Parathyroid adenoma (tissue), 2 donors: ENCODE results near the gene GPR17.

Source experiments
- H2AFZ ChIP-seq: fragments of 300-600 bp; sonication (generic); one replicate; pipeline ENCODE4 v1.7.0; 2017; ENCODE audit warnings: antibody characterized with exemption, mild to moderate bottlenecking
- H3K27ac ChIP-seq: fragments of 300-600 bp; sonication (generic); one replicate; pipeline ENCODE4 v1.7.0; 2017
- H3K27me3 ChIP-seq: fragments of 300-600 bp; sonication (generic); one replicate; pipeline ENCODE4 v1.7.0; 2017; ENCODE audit warnings: low read length; ENCODE audit not compliant: control insufficient read depth, insufficient read depth
- H3K36me3 ChIP-seq: fragments of 300-600 bp; sonication (generic); one replicate; pipeline ENCODE4 v1.7.0; 2017; ENCODE audit warnings: low read length; ENCODE audit not compliant: control insufficient read depth, insufficient read depth
- H3K4me1 ChIP-seq: fragments of 300-600 bp; sonication (generic); one replicate; pipeline ENCODE4 v1.7.0; 2017; ENCODE audit warnings: control low read depth
- H3K4me2 ChIP-seq: fragments of 300-600 bp; sonication (generic); one replicate; pipeline ENCODE4 v1.7.0; 2017; ENCODE audit warnings: low read length
- H3K4me3 ChIP-seq: fragments of 300-600 bp; sonication (generic); one replicate; pipeline ENCODE4 v1.7.0; 2017; ENCODE audit warnings: low read depth, low read length
- H3K79me2 ChIP-seq: fragments of 300-600 bp; sonication (generic); one replicate; pipeline ENCODE4 v1.7.0; 2017; ENCODE audit warnings: control low read depth
- H3K9ac ChIP-seq: fragments of 300-600 bp; sonication (generic); one replicate; pipeline ENCODE4 v1.7.0; 2017; ENCODE audit warnings: mild to moderate bottlenecking
- H3K9me3 ChIP-seq: fragments of 300-600 bp; sonication (generic); one replicate; pipeline ENCODE4 v1.7.0; 2017; ENCODE audit warnings: low read length; ENCODE audit not compliant: control insufficient read depth
- TF ChIP-seq, protein P1 (sequence below): fragments of 300-600 bp; sonication (generic); IDR thresholded peaks from one replicate; pipeline ENCODE4 v1.7.0; 2017; ENCODE audit warnings: antibody characterized with exemption, mild to moderate bottlenecking
- donor health status: primary hyperparathyroidism.

The GPR17 gene

DNA sequence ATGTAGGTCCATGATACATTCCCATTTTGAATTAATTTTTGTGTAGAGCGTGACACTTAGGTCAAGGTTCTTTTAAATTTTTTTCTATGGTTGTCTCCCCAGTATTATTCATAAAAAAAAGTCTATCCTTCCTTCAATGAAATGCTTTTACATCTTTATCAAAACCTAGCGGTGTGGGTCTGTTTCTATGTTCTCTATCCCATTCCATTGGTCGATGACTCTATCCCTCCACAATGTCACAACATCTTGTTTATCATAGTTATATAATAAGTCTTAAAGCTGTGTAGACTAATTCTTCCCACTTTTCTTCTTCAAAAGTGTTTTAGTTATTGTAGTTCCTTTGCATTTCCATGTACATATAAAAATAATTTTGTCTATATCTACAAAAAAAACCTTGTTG, 47.2 kb upstream of the GPR17 start:
- H3K79me2 ChIP-seq = no peaks in the 10 kb centered on the region

DNA sequence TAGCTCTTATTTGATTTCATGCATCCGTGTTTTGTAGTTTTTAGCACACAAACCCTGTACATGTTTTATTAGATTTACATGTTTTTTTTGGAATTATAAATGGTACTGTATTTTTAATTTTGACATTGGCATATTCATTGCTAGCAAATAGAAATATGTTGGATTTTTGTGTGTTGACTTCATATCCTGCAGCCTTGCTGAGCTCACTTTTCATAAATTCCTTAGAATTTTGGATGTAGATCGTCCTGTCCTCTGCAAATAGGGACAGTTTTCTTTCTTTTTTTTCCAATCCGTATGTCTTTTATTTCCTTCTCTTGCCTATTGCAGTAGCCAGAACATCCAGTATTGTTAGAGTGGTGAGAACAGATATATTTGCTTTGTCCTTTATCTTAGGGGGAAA, 46.7 kb upstream of the GPR17 start:
- Histone ChIP-seq H3K27me3 (no peaks in the 10 kb centered on the region), H3K36me3 (no peaks in the 10 kb centered on the region), H3K4me1 (no peaks in the 10 kb centered on the region), H3K9me3 (peaks cover 3% of the 10 kb centered on the region), H3K79me2 (no peaks in the 10 kb centered on the region), H2AFZ (no peak overlapping the region), H3K4me3 (no peak overlapping the region), H3K9ac (no peak overlapping the region), H3K27ac (no peak overlapping the region), H3K4me2 (no peak overlapping the region)
- TF ChIP-seq, protein P1, sequence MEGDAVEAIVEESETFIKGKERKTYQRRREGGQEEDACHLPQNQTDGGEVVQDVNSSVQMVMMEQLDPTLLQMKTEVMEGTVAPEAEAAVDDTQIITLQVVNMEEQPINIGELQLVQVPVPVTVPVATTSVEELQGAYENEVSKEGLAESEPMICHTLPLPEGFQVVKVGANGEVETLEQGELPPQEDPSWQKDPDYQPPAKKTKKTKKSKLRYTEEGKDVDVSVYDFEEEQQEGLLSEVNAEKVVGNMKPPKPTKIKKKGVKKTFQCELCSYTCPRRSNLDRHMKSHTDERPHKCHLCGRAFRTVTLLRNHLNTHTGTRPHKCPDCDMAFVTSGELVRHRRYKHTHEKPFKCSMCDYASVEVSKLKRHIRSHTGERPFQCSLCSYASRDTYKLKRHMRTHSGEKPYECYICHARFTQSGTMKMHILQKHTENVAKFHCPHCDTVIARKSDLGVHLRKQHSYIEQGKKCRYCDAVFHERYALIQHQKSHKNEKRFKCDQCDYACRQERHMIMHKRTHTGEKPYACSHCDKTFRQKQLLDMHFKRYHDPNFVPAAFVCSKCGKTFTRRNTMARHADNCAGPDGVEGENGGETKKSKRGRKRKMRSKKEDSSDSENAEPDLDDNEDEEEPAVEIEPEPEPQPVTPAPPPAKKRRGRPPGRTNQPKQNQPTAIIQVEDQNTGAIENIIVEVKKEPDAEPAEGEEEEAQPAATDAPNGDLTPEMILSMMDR = no peak

More for the DNA sequence above, 47.2 kb upstream of the GPR17 start:
- H3K4me2 ChIP-seq = no peak overlapping the region
- peaks cover 3% of the 10 kb centered on the region for H3K9me3 ChIP-seq
- TF ChIP-seq, protein P1 = no peak
- no peaks in the 10 kb centered on the region for H3K4me1 ChIP-seq
- no peak overlapping the region for H3K27ac ChIP-seq
- H3K27me3 ChIP-seq = no peaks in the 10 kb centered on the region
- no peaks in the 10 kb centered on the region for H3K36me3 ChIP-seq
- no peak overlapping the region for H2AFZ ChIP-seq
- no peak overlapping the region for H3K4me3 ChIP-seq
- no peak overlapping the region for H3K9ac ChIP-seq

DNA sequence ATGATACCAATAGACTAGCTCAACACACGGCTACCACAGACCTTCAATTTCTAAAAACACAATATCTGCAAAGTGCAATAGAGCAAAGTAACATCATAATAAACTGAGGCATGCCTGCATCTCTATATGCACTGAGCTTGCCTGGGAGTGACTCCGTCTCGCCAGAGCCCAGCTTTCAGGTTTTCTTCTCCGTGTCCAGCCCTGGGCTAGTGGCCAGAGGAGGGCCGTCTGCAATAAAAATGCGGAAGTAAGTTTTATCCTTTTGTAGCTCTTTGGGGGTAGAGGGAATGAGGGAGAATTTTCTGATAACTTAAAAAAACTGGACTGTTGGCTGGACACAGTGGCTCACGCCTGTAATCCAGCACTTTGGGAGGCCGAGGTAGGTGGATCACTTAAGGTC, 41.0 kb upstream of the GPR17 start:
- no peaks in the 10 kb centered on the region for H3K27me3 ChIP-seq
- H3K9me3 ChIP-seq = peaks cover 3% of the 10 kb centered on the region
- no peak overlapping the region for H3K4me2 ChIP-seq
- TF ChIP-seq, protein P1 = no peak
- no peak overlapping the region for H3K27ac ChIP-seq
- no peaks in the 10 kb centered on the region for H3K36me3 ChIP-seq
- H3K9ac ChIP-seq = no peak overlapping the region
- no peak overlapping the region for H3K4me3 ChIP-seq
- no peaks in the 10 kb centered on the region for H3K4me1 ChIP-seq
- H2AFZ ChIP-seq = no peak overlapping the region
- H3K79me2 ChIP-seq = no peaks in the 10 kb centered on the region

GRCh38 chr2:127605691-127606263, 40.2 kb upstream of the GPR17 start:
- Histone ChIP-seq H3K36me3 (no peaks in the 10 kb centered on the region), H3K4me2 (no peak overlapping the region), H3K27me3 (no peaks in the 10 kb centered on the region), H2AFZ (no peak overlapping the region), H3K79me2 (no peaks in the 10 kb centered on the region), H3K4me3 (no peak overlapping the region), H3K4me1 (no peaks in the 10 kb centered on the region), H3K27ac (no peak overlapping the region), H3K9me3 (peaks cover 3% of the 10 kb centered on the region), H3K9ac (no peak overlapping the region)
- TF ChIP-seq, protein P1 = no peak
